GM18861 (cell line): ENCODE measurements around the gene NEO1.
"Not testable (repeated sequence)": the region's sequence is repeated elsewhere in the genome, so short reads cannot be mapped to it uniquely, and the experiment has no call there.

ENCODE experiments used
- ATAC-seq: cut with Tn5 transposase; IDR thresholded peaks from one replicate; pipeline ENCODE4 v1.9.1; 2021; ENCODE audit not compliant: unreplicated experiment

Gene NEO1

GRCh38 chr15:73296609-73297353 is 244.5 kb downstream of the NEO1 start:
- no peak for ATAC-seq

GRCh38 chr15:73298522-73299245 is 246.4 kb downstream of the NEO1 start:
- no peak for ATAC-seq

DNA sequence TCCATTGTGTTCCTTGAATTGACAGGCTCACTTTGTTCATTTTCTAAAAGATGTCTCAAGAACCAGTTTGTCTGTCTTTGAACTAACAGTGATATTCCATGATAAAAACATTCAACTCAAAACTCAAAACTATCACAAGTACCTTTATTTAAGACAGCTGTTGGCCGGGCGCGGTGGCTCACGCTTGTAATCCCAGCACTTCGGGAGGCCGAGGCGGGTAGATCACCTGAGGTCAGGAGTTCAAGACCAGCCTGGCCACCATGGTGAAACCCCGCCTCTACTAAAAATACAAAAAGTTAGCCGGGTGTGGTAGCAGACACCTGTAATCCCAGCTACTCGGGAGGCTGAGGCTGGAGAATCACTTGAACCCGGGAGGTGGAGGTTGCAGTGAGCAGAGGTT is 248.0 kb downstream of the NEO1 start:
- not testable (repeated sequence) for ATAC-seq

GRCh38 chr15:73303636-73304035 is 251.4 kb downstream of the NEO1 start:
- no peak for ATAC-seq

GRCh38 chr15:73305331-73306211 is 253.3 kb downstream of the NEO1 start:
- no peak for ATAC-seq

DNA sequence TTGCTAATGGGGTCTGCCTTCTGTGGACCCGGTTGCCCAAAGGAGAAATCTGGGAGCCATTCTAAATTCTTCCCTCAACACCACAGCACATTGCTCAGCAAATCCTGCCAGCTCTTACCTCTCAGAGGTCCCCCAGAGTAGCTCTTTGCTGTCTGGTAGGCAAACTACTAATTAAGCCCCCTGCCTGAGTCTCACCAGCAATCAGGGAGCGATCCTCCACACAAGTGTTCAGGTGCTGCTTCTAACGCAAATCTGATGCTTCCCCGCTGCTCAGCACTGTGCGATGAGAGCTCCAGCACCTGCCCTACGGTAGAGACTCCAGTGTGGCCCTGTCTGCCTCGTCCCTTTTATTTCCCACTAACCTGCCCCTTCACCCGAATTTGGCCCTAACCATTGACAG is 256.0 kb downstream of the NEO1 start:
- no peak for ATAC-seq

GRCh38 chr15:73313861-73314260 is 261.6 kb downstream of the NEO1 start:
- ATAC-seq: no peak

GRCh38 chr15:73317651-73318462 is 265.6 kb downstream of the NEO1 start:
- ATAC-seq: no peak

DNA sequence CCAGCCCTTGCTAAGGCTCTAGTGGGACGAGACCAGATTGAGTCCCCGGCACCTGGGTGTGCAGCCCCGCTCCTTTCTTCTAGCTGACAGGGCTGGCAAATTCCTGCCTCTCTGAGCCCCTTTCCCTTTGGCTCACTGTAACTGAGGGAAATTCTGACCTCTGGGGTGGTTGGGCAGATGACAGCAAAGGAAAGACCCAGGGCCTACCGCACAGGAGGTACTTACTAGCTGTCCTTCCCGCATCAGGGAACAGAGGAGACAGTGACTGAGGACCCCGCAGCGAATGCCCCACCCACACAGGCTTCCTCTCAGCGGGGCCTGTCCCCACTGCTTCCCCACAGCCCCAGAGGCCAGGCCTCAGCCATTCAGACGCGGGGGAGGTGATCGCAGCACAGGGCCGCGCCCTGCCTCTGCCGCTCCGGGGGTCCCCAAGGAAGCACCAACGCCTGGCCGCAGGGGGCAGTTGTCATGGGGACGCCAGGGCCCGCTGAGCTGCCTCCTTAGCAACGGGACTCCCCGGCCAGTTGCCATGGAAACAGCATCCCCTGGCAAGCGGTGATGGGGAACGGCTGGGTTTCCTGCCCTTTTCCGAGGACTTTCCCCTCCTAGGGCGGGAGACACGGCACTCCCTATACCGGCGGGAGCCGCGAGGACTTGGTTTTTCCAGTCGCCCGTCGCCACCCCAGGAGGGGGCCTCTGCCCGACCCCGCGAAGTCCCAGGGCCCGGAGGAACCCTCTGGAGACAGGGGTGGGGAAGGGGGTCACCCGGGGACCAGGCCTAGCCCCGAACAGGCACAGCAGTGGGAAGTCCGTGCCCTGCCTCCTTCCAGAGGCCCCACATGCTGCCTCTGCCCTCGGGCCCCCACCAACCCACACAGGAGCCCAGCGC is 266.4 kb downstream of the NEO1 start:
- ATAC-seq: no peak

- ATAC-seq: no peak
Measured at GRCh38 chr15:73319460-73320245, 267.4 kb downstream of the NEO1 start.

DNA sequence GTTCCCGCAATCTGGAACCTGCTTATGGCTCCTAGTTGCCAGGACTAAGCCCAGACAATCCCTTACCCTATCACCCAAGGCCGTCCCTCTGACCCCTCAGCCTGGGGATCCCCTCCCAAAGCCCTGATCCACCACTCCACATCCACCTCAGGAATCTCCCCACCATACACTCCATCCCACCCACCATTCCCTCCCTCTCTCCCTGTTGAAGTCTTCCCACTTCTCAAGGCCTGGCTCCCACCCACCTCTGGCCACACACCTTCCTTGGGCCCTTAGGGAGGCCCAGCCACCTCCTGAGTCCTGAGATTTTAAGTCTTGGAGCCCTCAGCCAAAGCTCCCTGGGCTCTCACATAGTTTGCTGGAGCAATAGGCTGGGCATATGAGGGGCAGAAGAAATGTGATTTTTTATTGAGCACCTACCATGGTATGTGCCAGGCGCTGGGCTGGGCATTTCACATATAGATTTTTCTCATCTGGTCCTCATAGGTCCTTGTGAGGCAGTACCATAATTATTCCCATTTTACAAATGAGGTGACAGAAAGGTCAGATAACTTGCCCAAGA is 268.4 kb downstream of the NEO1 start:
- ATAC-seq: no peak

DNA sequence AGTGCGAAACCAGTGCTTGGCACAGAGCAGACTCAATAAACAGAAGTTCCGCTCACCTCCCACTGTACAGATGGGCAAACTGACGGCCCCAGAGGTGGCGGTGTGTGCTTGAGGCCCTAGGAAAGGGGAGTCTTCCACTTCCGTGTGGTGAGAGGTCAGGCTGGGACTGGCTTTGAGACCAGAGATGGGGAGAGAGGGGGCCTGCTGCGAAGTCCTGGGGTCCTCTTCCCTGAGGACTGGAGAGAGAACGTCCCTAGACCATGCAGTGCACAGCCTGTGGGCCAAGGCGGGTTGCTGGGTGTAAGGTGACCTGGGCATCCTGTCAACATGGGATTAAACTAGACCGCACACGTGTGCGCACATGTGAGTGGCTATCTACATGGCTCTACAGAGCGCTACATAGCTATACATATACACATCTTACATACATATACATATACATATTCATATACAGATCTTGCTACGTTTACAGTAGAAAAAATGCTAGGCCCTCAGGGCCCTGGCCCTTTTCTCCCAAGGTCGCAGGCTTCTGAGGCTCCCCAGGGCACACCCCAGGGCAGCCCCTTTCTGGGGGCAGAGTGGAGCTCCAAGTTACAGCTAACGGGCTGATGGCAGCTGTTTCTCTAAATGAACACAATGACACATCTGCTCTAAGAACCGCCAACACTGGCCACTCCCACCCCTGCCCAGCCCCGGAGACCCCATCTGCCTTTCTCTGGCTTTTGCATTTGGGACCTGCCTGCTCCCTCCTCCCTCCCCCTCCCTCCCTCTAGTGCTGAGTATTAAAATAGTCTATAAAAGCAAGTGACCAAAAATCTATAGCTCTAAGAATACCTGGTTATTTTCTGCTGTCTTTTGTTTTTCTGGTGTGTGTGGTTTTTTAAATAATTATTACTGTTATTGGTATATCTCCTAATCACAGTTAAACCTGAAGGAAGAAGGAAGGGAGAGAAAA is 269.5 kb downstream of the NEO1 start:
- ATAC-seq: no peak

DNA sequence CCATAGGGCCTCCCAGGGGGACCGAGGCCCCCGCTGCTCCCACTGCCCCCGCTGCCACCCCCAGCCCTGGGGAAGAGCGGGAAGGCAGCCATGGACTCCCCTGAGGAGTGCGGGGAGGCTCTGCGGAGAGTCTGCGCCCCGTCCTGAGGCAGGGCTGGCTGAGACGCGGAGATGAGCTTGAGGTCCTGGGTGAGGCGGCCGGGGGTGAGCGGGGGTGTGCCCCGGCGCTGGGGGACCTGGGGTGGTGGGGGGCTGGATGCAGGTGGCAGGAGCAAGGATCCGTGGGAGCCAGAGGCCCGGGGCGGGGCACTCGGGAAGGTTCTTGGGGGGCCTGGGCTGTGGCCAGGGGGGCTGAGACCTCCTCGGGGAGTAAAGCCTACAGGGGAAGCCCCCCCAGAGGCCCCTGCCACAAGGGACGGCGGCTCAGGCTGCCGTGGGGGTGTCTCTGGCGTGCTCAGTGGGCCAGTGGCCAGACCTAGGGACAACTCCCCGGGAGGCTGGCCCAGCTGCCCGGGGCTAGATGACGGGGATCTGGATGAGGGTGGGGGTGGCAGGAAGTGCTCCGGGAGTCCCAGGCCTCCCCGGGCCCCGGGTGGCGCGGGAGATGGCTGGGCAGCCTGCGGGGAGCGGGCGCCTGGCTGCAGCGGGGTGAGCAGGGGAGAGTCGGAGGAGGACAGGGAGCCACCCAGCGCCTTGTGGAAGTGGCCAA is 270.6 kb downstream of the NEO1 start:
- ATAC-seq: no peak

DNA sequence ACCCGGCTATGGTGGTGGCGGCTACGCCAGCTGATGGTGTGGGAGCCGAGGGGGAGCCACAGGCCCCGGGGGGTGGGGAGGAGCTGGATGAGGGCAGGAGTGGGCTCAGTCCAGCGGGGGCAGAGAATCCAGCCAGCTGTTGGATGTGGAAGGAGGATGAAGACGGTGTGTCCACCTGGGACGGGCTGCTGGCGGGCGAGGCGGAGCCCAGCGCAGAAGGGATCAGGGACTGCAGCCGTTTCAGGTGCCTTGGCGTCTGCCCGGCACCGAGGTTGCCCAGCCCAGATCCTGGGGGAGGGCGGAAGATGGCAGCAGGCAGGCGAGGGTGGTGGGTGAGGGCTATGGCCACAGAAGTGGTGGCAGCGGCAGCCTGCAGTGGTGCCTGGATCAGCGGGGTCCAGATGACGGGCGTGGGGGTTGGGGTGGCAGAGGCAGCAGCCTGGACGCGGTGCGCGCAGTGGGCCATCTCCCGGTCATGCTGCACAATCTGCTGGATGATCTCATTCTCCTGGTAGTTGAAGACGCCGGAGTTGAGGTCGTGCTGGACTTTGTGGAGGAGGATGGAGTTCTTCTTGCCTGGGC is 271.2 kb downstream of the NEO1 start:
- ATAC-seq: no peak

GRCh38 chr15:73323956-73324355 is 271.7 kb downstream of the NEO1 start:
- no peak for ATAC-seq

DNA sequence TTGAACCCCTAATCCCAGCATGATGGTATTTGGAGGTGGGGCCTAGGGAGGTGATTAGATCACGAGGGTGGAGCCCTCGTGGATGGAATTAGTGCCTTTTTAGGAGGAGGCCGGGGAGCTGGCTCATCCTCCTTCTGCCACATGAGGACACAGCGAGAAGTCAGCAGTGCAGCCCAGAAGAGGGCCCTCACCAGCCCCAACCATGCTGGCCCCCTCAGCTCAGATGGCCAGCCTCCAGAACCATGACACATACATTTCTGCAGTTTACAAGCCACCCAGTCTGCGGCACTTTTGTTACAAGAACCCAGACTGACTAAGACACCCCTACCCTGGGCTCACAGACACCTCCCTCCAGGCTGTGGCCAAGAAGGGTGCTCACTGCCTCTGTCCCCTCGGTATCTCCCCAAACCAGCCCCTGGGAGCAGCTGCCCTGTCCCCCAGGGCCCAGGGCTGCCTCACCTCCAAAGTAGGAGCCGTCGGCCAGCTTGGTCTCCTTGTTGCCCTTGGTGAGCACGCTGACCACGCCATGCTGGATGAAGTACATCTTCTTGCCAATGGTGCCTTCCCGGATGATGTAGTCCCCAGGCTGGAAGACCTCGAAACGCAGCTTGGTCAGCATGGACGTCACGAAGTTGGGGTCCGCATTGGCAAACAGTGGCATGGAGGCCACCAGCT is 272.4 kb downstream of the NEO1 start:
- no peak for ATAC-seq
